HG03196 (cell line): Measurements from ENCODE around the gene FZD2.
"Not testable (repeated sequence)": the region's sequence is repeated elsewhere in the genome, so short reads cannot be mapped to it uniquely, and the experiment has no call there.

Experiments used
- ATAC-seq: cut with Tn5 transposase; IDR thresholded peaks from one replicate; pipeline ENCODE4 v1.9.1; 2021; ENCODE audit not compliant: unreplicated experiment

The FZD2 gene

GRCh38 chr17:44575403-44575802, 18.1 kb downstream of the FZD2 start:
- no peak for ATAC-seq

DNA sequence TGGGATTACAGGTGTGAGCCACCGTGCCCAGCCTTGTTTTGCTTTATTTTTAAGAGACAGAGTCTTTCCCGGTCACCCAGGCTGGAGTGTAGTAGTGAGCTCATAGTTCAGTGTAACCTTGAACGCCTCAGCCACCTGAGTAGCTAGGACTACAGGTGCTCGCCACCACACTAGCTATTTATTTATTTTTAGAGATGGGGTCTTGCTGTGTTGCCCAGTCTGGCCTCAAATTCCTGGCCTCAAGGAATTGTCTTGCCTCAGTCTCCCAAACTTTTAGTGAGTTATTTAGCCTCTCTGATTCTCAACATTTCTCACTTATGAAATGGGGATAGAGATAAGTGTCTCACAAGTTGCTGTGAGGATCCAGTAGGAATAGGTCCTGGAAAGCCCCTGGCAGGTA, 21.7 kb downstream of the FZD2 start:
- ATAC-seq: no peak

- no peak for ATAC-seq
Measured at GRCh38 chr17:44581868-44582267, 24.6 kb downstream of the FZD2 start.

GRCh38 chr17:44584443-44584842, 27.2 kb downstream of the FZD2 start:
- no peak for ATAC-seq

DNA sequence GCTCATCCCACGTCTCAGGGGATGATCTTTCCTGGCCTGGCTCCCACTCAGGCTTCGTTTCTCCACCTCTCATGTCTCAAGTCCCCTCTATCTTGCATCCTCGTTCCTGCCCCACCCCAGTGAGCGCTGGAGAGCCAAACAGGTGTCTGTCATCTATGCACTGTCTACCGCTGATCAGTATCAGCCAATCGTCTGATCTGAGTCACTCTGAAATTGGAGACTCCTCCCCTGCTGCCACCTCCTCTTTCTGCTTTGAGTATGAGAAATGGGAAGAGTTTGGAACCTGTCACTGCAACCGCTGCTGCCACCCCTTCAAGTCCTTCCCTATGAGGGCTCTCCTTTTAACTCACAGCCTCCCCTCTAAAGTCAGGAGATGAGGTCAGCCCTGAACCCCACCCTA, 28.0 kb downstream of the FZD2 start:
- no peak for ATAC-seq

DNA sequence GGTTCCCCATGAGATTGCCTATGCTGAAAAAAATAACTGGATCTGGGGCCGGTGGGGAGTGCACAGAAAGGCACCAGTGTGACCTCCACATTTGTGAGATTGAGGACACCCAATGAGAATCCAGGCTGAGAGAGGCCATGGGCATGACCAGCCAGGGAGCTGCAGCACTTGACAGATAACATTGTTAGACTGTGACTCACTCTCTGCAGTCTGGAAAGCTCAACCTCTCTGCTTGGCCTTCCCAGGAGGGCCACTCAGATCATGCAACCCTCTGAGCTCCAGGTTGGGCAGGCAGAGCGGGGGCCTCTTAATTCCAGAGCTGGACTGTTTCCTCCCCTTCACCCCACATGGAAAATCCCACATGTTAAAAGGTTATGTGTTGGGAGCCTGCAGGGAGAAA, 30.1 kb downstream of the FZD2 start:
- no peak for ATAC-seq

DNA sequence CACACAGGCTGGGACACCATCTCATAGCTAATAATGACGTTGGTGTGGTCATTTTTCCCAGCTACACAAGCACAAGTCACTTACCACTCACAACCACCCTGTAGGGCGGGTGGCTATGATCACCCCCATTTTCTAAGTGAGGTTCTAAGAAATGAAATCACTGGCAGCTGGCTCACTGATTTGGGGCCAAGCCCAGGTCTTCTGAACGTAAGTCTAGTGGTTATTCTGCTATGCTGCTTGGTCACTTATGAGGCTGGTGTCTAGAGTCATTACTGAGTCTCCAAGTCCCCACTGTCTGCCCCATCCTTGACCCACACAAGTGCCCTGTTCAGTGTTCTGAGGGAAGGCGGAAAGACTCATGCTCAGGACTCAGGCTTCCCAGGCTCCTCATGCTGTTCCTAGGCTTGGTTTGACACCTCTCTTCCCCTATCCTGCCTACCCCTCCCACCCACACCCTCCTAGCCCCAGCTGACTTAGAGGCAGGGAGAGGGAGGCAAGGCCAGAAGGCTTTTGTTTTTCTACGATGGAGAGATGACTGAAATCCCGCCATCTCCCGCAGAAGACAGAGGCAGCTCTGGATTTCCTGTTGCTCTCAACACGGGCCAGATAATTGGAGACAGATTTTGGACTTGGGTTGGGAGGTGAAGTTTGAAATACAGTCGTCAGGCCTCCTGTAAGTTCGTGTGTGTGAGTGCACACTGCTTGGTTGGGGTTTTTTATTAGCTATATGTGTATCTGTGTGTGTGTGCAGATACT, 32.2 kb downstream of the FZD2 start:
- ATAC-seq: no peak

GRCh38 chr17:44590072-44590462, 32.8 kb downstream of the FZD2 start:
- ATAC-seq: not testable (repeated sequence)

GRCh38 chr17:44590762-44591161, 33.5 kb downstream of the FZD2 start:
- not testable (repeated sequence) for ATAC-seq

GRCh38 chr17:44591206-44591605, 33.9 kb downstream of the FZD2 start:
- no peak for ATAC-seq

DNA sequence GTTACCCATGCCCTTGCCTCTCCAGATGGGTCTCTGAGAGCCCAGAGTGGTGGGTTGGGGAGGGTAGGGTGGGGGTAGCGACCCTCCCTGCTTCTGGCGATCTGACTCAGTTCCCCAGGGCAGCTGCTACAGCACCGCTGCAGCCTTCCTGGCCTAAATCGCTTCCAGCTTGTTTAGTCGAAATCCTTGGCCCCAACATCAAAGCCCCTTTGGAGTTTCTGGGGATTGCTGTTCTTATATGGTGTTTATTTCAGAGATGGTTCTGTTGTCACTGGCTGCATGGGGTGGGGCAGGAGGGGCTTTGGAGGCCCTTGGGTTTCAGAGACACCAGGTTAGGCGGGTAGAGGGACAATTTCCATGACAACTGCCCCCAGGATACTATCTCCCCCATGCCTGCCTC, 35.9 kb downstream of the FZD2 start:
- ATAC-seq: no peak

GRCh38 chr17:44595216-44595775, 38.0 kb downstream of the FZD2 start:
- no peak for ATAC-seq

DNA sequence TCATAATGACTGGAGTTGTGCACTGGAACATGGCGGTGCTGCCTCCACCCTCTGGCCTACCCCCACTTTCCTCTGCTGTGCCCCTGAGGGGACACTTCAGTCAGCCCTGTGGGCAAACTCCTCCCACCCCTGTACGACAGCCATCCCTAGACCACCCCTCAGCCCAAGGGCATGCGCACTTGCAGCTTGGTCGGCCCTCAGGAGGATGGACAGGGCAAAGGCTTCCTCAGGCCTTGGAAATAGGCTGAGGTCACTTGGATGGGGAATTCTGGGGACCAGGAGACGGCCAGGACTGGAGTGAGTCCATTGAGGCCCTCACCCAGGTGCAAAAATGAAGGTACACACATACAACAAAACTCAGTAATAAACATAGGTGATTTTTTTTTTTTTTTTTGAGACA, 41.0 kb downstream of the FZD2 start:
- ATAC-seq: no peak

- ATAC-seq: no peak
Measured at GRCh38 chr17:44598932-44599297, 41.6 kb downstream of the FZD2 start.

DNA sequence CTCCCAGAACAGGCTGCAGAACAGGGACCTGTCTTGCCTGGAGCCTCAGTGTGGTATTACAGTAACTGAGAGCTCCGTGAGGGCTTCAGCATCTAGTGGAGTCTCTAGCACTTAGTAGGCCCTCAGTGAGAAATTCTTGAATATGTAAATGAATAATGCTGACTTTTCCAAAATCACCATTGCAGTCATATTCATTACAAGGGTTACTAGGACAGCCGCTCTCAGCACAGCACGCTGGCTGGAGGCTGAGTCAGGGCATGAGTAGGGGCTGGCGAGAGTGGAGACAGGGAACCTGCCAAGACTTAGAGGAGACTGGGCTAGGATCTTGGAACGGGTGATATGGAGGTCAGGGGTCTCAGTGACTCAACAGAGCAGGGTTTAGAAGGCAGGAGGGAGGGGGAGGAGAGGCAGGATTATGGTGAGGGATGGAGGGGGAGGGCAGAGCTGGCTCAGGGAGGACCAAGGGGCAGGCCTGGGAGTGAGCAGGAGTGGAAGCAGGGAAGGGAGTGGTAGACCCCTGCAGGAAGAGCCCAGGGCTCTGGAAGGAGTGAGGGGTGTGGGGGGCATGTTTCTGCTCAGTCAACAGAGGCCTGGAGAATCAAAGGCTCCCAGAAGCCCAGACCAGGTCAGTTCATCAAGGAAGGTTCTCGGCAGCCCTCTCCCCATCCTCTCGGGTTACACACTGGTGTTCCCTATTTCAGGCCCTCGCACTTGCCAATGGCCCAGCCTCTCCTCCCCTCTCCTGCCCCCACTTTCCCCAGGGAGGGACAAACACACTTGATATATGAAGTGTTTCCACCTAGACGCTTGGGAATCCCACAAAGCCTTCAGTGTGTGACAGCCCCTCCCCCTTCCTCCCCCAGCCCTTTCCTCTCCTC, 42.3 kb downstream of the FZD2 start:
- ATAC-seq: no peak

DNA sequence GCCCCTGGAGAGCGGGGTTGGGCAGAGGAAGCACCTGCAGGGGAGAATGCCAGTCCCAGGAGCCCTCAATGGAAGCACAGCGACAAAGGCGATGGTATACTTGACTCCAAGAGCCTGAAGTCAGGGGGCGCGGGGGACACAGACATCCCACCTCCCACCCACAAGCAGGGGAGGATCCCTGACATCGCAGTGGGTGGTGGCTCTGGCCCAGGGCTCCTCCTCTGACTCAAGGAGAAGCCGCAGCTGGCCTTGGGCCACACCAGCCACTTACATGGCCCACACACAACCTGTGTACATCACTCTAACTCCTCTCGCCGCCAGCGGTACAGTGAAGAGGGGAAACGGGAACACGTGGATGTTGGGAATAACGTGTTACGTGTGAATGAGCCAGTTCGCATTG, 44.3 kb downstream of the FZD2 start:
- ATAC-seq: no peak

GRCh38 chr17:44601973-44602372, 44.7 kb downstream of the FZD2 start:
- ATAC-seq: no peak

- ATAC-seq: no peak
Measured at GRCh38 chr17:44602390-44602789, 45.1 kb downstream of the FZD2 start.

- ATAC-seq: no peak
Measured at GRCh38 chr17:44602970-44603369, 45.7 kb downstream of the FZD2 start.

GRCh38 chr17:44604116-44604761, 47.0 kb downstream of the FZD2 start:
- no peak for ATAC-seq

- no peak for ATAC-seq
Measured at GRCh38 chr17:44604768-44605485, 47.6 kb downstream of the FZD2 start.
